ENCODE data around the gene NAA35. TPM values are rescaled to one million over a fixed set of nuclear protein-coding genes. Genes with fewer than 3 reads are reported as not detected.

The NAA35 gene
- total RNA-seq, 1 experiment from 2014 or later: 35.6 TPM

GRCh38 chr9:85981369-85981768 lies 40.4 kb downstream of the NAA35 start:
- no peak overlapping the region for H3K4me2 ChIP-seq (ENCODE audit: low read depth, low read length, poor library complexity, severe bottlenecking)
- H4K20me1 ChIP-seq (ENCODE audit: insufficient read depth, low read depth, low read length): no peaks in the 10 kb centered on the region
- no peak overlapping the region for H3K9ac ChIP-seq (ENCODE audit: low read length)
- H3K27me3 ChIP-seq (ENCODE audit: low read length): no peaks in the 10 kb centered on the region
- DNase-seq: no peak
- H3K9me2 ChIP-seq (replicated peaks; ENCODE audit: insufficient read depth, low read length): no peaks in the 10 kb centered on the region
- H3K4me3 ChIP-seq (ENCODE audit: low read length): no peak overlapping the region
- no peak overlapping the region for H2AFZ ChIP-seq (ENCODE audit: low read length)
- H3K4me1 ChIP-seq (ENCODE audit: low read length): no peaks in the 10 kb centered on the region
- no peaks in the 10 kb centered on the region for H3K9me3 ChIP-seq (ENCODE audit: low read length)
- peaks cover 60% of the 10 kb centered on the region for H3K36me3 ChIP-seq (ENCODE audit: insufficient read depth, low read length)
- H3K27ac ChIP-seq (ENCODE audit: low read length): no peak overlapping the region
- H3K79me2 ChIP-seq (ENCODE audit: low read length): peaks cover 53% of the 10 kb centered on the region

- Histone ChIP-seq H3K36me3 (ENCODE audit: insufficient read depth, low read length) (peaks cover 38% of the 10 kb centered on the region), H4K20me1 (ENCODE audit: insufficient read depth, low read depth, low read length) (no peaks in the 10 kb centered on the region), H3K27ac (ENCODE audit: low read length) (no peak overlapping the region), H2AFZ (ENCODE audit: low read length) (no peak overlapping the region), H3K9me2 (replicated peaks; ENCODE audit: insufficient read depth, low read length) (no peaks in the 10 kb centered on the region), H3K4me1 (ENCODE audit: low read length) (no peaks in the 10 kb centered on the region), H3K9ac (ENCODE audit: low read length) (no peak overlapping the region), H3K27me3 (ENCODE audit: low read length) (no peaks in the 10 kb centered on the region), H3K9me3 (ENCODE audit: low read length) (no peaks in the 10 kb centered on the region), H3K79me2 (ENCODE audit: low read length) (peaks cover 52% of the 10 kb centered on the region), H3K4me2 (ENCODE audit: low read depth, low read length, poor library complexity, severe bottlenecking) (no peak overlapping the region), H3K4me3 (ENCODE audit: low read length) (no peak overlapping the region)
- DNase-seq: no peak
These were observed 43.5 kb downstream of the NAA35 start for GRCh38 chr9:85984457-85984856.

DNA sequence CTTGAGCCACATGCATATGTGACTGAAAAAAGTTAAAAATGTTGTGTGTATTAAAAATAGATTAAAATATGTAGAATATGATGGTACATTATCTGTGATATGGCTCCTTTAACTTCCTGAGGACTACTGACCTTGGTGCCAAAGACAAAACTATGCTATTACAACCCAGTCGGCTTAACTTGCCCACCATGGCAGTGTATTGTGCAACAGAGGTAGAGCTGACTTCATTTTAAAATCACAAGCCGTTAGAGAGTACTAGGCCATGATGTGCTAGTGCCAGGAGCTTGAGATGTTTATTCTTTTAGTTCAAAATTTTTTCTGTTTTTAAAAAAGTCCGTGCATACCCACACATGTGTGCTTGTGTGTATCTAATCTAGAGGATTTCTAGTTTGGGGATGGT lies 46.3 kb downstream of the NAA35 start:
- no peaks in the 10 kb centered on the region for H4K20me1 ChIP-seq (ENCODE audit: insufficient read depth, low read depth, low read length)
- no peak overlapping the region for H3K4me3 ChIP-seq (ENCODE audit: low read length)
- H3K27me3 ChIP-seq (ENCODE audit: low read length): no peaks in the 10 kb centered on the region
- no peak overlapping the region for H3K4me2 ChIP-seq (ENCODE audit: low read depth, low read length, poor library complexity, severe bottlenecking)
- no peak for DNase-seq
- H2AFZ ChIP-seq (ENCODE audit: low read length): no peak overlapping the region
- no peak overlapping the region for H3K27ac ChIP-seq (ENCODE audit: low read length)
- H3K9me3 ChIP-seq (ENCODE audit: low read length): no peaks in the 10 kb centered on the region
- peaks cover 39% of the 10 kb centered on the region for H3K79me2 ChIP-seq (ENCODE audit: low read length)
- no peaks in the 10 kb centered on the region for H3K4me1 ChIP-seq (ENCODE audit: low read length)
- H3K9ac ChIP-seq (ENCODE audit: low read length): no peak overlapping the region
- H3K36me3 ChIP-seq (ENCODE audit: insufficient read depth, low read length): peaks cover 20% of the 10 kb centered on the region
- H3K9me2 ChIP-seq (replicated peaks; ENCODE audit: insufficient read depth, low read length): no peaks in the 10 kb centered on the region

GRCh38 chr9:85994191-85994590 lies 53.2 kb downstream of the NAA35 start:
- Histone ChIP-seq H3K9ac (ENCODE audit: low read length) (no peak overlapping the region), H3K9me3 (ENCODE audit: low read length) (no peaks in the 10 kb centered on the region), H3K27me3 (ENCODE audit: low read length) (no peaks in the 10 kb centered on the region), H3K4me2 (ENCODE audit: low read depth, low read length, poor library complexity, severe bottlenecking) (no peak overlapping the region), H3K4me3 (ENCODE audit: low read length) (no peak overlapping the region), H4K20me1 (ENCODE audit: insufficient read depth, low read depth, low read length) (no peaks in the 10 kb centered on the region), H3K9me2 (replicated peaks; ENCODE audit: insufficient read depth, low read length) (no peaks in the 10 kb centered on the region), H2AFZ (ENCODE audit: low read length) (no peak overlapping the region), H3K4me1 (ENCODE audit: low read length) (no peaks in the 10 kb centered on the region), H3K27ac (ENCODE audit: low read length) (no peak overlapping the region), H3K79me2 (ENCODE audit: low read length) (peaks cover 40% of the 10 kb centered on the region), H3K36me3 (ENCODE audit: insufficient read depth, low read length) (peaks cover 21% of the 10 kb centered on the region; the same call in 1 of the 2 replicates)
- DNase-seq: no peak

DNA sequence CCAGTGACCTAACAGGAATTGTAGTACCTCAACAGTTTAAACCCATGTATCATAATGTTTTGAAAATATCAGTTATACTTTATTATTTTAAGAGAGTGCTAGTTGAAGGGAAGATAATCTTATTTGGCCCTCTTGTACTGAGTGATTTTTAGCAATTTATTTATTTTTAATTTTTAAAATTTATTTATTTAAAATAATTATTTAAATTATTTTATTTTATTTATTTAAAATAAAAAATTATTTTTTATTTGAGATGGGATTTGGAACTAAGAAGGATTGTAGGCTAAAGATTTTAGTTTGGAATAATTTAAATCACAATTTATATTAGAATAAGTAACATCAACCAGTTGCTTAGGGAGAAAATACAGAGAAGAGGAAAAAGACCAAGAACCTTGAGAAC lies 54.2 kb downstream of the NAA35 start:
- Histone ChIP-seq H3K4me3 (ENCODE audit: low read length) (no peak overlapping the region), H3K79me2 (ENCODE audit: low read length) (peaks cover 46% of the 10 kb centered on the region), H3K36me3 (ENCODE audit: insufficient read depth, low read length) (peaks cover 24% of the 10 kb centered on the region), H3K27ac (ENCODE audit: low read length) (no peak overlapping the region), H2AFZ (ENCODE audit: low read length) (no peak overlapping the region), H3K9me2 (replicated peaks; ENCODE audit: insufficient read depth, low read length) (no peaks in the 10 kb centered on the region), H3K4me2 (ENCODE audit: low read depth, low read length, poor library complexity, severe bottlenecking) (no peak overlapping the region), H3K27me3 (ENCODE audit: low read length) (no peaks in the 10 kb centered on the region), H3K4me1 (ENCODE audit: low read length) (no peaks in the 10 kb centered on the region), H4K20me1 (ENCODE audit: insufficient read depth, low read depth, low read length) (no peaks in the 10 kb centered on the region), H3K9me3 (ENCODE audit: low read length) (no peaks in the 10 kb centered on the region), H3K9ac (ENCODE audit: low read length) (no peak overlapping the region)
- no peak for DNase-seq

- H3K4me2 ChIP-seq (ENCODE audit: low read depth, low read length, poor library complexity, severe bottlenecking): no peak overlapping the region
- H3K79me2 ChIP-seq (ENCODE audit: low read length): peaks cover 51% of the 10 kb centered on the region
- H3K4me1 ChIP-seq (ENCODE audit: low read length): no peaks in the 10 kb centered on the region
- H4K20me1 ChIP-seq (ENCODE audit: insufficient read depth, low read depth, low read length): no peaks in the 10 kb centered on the region
- DNase-seq: no peak
- H3K27me3 ChIP-seq (ENCODE audit: low read length): no peaks in the 10 kb centered on the region
- H3K36me3 ChIP-seq (ENCODE audit: insufficient read depth, low read length): peaks cover 28% of the 10 kb centered on the region
- H2AFZ ChIP-seq (ENCODE audit: low read length): no peak overlapping the region
- no peaks in the 10 kb centered on the region for H3K9me3 ChIP-seq (ENCODE audit: low read length)
- no peaks in the 10 kb centered on the region for H3K9me2 ChIP-seq (replicated peaks; ENCODE audit: insufficient read depth, low read length)
- H3K9ac ChIP-seq (ENCODE audit: low read length): no peak overlapping the region
- no peak overlapping the region for H3K4me3 ChIP-seq (ENCODE audit: low read length)
- no peak overlapping the region for H3K27ac ChIP-seq (ENCODE audit: low read length)
These were observed 54.7 kb downstream of the NAA35 start for GRCh38 chr9:85995599-85995998.

- Histone ChIP-seq H3K9me2 (replicated peaks; ENCODE audit: insufficient read depth, low read length) (no peaks in the 10 kb centered on the region), H4K20me1 (ENCODE audit: insufficient read depth, low read depth, low read length) (no peaks in the 10 kb centered on the region), H3K4me3 (ENCODE audit: low read length) (no peak overlapping the region), H3K36me3 (ENCODE audit: insufficient read depth, low read length) (peaks cover 51% of the 10 kb centered on the region), H3K9ac (ENCODE audit: low read length) (no peak overlapping the region), H2AFZ (ENCODE audit: low read length) (no peak overlapping the region), H3K79me2 (ENCODE audit: low read length) (peaks cover 25% of the 10 kb centered on the region), H3K4me2 (ENCODE audit: low read depth, low read length, poor library complexity, severe bottlenecking) (no peak overlapping the region), H3K27ac (ENCODE audit: low read length) (no peak overlapping the region), H3K4me1 (ENCODE audit: low read length) (no peaks in the 10 kb centered on the region), H3K9me3 (ENCODE audit: low read length) (peaks cover 4% of the 10 kb centered on the region; the same call in 1 of the 2 replicates), H3K27me3 (ENCODE audit: low read length) (no peaks in the 10 kb centered on the region)
- no peak for DNase-seq
These were observed 64.4 kb downstream of the NAA35 start for GRCh38 chr9:86005253-86005775.

DNA sequence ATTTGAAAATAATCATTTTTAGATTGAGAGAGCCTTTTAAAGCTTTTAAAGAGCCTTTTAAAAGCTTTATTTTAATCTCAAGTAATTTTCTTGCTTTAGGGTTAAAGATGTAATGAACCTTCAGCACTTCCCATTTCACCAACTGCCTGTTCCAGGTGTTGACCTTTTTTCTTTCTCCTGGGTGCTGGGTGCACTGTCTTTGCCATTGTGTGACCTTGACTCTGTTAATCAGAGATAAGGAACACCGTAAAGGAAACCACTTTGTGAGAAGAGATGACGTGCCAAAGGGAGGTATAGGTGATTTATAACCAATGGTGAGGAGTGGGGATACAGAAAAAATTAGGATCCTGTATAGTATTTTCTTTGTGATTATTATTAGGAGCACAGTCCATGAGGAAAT lies 68.2 kb downstream of the NAA35 start:
- Histone ChIP-seq H2AFZ (ENCODE audit: low read length) (no peak overlapping the region), H3K9me3 (ENCODE audit: low read length) (peaks cover 4% of the 10 kb centered on the region; the same call in 1 of the 2 replicates), H3K4me2 (ENCODE audit: low read depth, low read length, poor library complexity, severe bottlenecking) (no peak overlapping the region), H3K9ac (ENCODE audit: low read length) (no peak overlapping the region), H3K36me3 (ENCODE audit: insufficient read depth, low read length) (peaks cover 36% of the 10 kb centered on the region), H3K27me3 (ENCODE audit: low read length) (no peaks in the 10 kb centered on the region), H3K9me2 (replicated peaks; ENCODE audit: insufficient read depth, low read length) (no peaks in the 10 kb centered on the region), H4K20me1 (ENCODE audit: insufficient read depth, low read depth, low read length) (no peaks in the 10 kb centered on the region), H3K27ac (ENCODE audit: low read length) (no peak overlapping the region), H3K79me2 (ENCODE audit: low read length) (no peaks in the 10 kb centered on the region), H3K4me3 (ENCODE audit: low read length) (no peak overlapping the region), H3K4me1 (ENCODE audit: low read length) (no peaks in the 10 kb centered on the region)
- no peak for DNase-seq

- no peaks in the 10 kb centered on the region for H3K4me1 ChIP-seq (ENCODE audit: low read length)
- DNase-seq: no peak
- no peak overlapping the region for H3K9ac ChIP-seq (ENCODE audit: low read length)
- no peaks in the 10 kb centered on the region for H3K9me2 ChIP-seq (replicated peaks; ENCODE audit: insufficient read depth, low read length)
- H3K4me3 ChIP-seq (ENCODE audit: low read length): no peak overlapping the region
- H3K79me2 ChIP-seq (ENCODE audit: low read length): no peaks in the 10 kb centered on the region
- H3K4me2 ChIP-seq (ENCODE audit: low read depth, low read length, poor library complexity, severe bottlenecking): no peak overlapping the region
- H3K36me3 ChIP-seq (ENCODE audit: insufficient read depth, low read length): peaks cover 43% of the 10 kb centered on the region; the same call in 1 of the 2 replicates
- H3K27ac ChIP-seq (ENCODE audit: low read length): no peak overlapping the region
- no peaks in the 10 kb centered on the region for H4K20me1 ChIP-seq (ENCODE audit: insufficient read depth, low read depth, low read length)
- no peaks in the 10 kb centered on the region for H3K27me3 ChIP-seq (ENCODE audit: low read length)
- no peak overlapping the region for H2AFZ ChIP-seq (ENCODE audit: low read length)
- H3K9me3 ChIP-seq (ENCODE audit: low read length): no peaks in the 10 kb centered on the region
These were observed 79.8 kb downstream of the NAA35 start for GRCh38 chr9:86020731-86021130.

Measured in Karpas-422 (cell line).